Bronchial epithelial cell (primary cell): Measurements from ENCODE around the gene SLC24A3. TPM values are rescaled to one million over a fixed set of nuclear protein-coding genes. Genes with fewer than 3 reads are reported as not detected.
A peak's percentile ranks its signal among the peaks of the same experiment; 100 is the strongest.

ENCODE experiments used
- DNase-seq: peaks from one replicate; pipeline ENCODE4 v3.0.0-alpha.2; 2010; ENCODE audit warnings: low read depth
- FAIRE-seq: peaks from 2 replicates; lab custom pipeline; 2011; peaks lifted over from hg19 to GRCh38; lab: Jason Lieb, UNC
- H3K27me3 ChIP-seq: 2 replicates; pipeline ENCODE4 v1.5.1; 2011; ENCODE audit warnings: low read length; ENCODE audit not compliant: control insufficient read depth, insufficient read depth
- H3K36me3 ChIP-seq: 2 replicates; pipeline ENCODE4 v1.5.1; 2011; ENCODE audit warnings: low read length; ENCODE audit not compliant: control insufficient read depth, insufficient read depth
- H3K4me3 ChIP-seq: 2 replicates; pipeline ENCODE4 v1.5.1; 2011; ENCODE audit warnings: mild to moderate bottlenecking, low read depth, low read length, control low read depth
- CTCF ChIP-seq: IDR thresholded peaks from 2 replicates; pipeline ENCODE4 v1.5.1; 2011; ENCODE audit warnings: mild to moderate bottlenecking, moderate library complexity, low read length, control low read depth, inconsistent platforms; ENCODE audit not compliant: insufficient read depth, severe bottlenecking
- total RNA-seq: library from RNA; depleted of rRNA; stranded (reverse); fragments of >200 nt; gene quantifications from 2 replicates; pipeline ENCODE4 v1.2.1, GENCODE V29; 2014

Gene SLC24A3
- total RNA-seq, 1 donor from 2014 or later, result under 0.01 TPM

- TF ChIP-seq CTCF, result no peak
- Histone ChIP-seq H3K36me3 (no peaks in the 10 kb centered on the region), H3K27me3 (no peaks in the 10 kb centered on the region), H3K4me3 (no peak overlapping the region)
- FAIRE-seq, result no peak
- DNase-seq, result no peak
Observed at GRCh38 chr20:19433371-19434350, 221.2 kb downstream of the SLC24A3 start.

GRCh38 chr20:19435316-19435715 lies 222.9 kb downstream of the SLC24A3 start:
- FAIRE-seq (no peak), DNase-seq (no peak)
- Histone ChIP-seq H3K27me3 (no peaks in the 10 kb centered on the region), H3K4me3 (no peak overlapping the region), H3K36me3 (no peaks in the 10 kb centered on the region)
- TF ChIP-seq CTCF, result no peak

- H3K4me3 ChIP-seq, result no peak overlapping the region
- DNase-seq (peak; percentile 61), FAIRE-seq (no peak)
- H3K36me3 ChIP-seq, result no peaks in the 10 kb centered on the region
- TF ChIP-seq CTCF, result no peak
- no peaks in the 10 kb centered on the region for H3K27me3 ChIP-seq
Observed at GRCh38 chr20:19435821-19436220, 223.4 kb downstream of the SLC24A3 start.

GRCh38 chr20:19438488-19438887 lies 226.0 kb downstream of the SLC24A3 start:
- no peak for FAIRE-seq
- TF ChIP-seq CTCF, result no peak
- no peak for DNase-seq
- no peaks in the 10 kb centered on the region for H3K27me3 ChIP-seq
- no peaks in the 10 kb centered on the region for H3K36me3 ChIP-seq
- H3K4me3 ChIP-seq, result no peak overlapping the region

GRCh38 chr20:19440660-19441527 lies 228.5 kb downstream of the SLC24A3 start:
- FAIRE-seq, result no peak

More at GRCh38 chr20:19440660-19441527, 228.5 kb downstream of the SLC24A3 start:
- no peak for TF ChIP-seq CTCF
- H3K36me3 ChIP-seq, result no peaks in the 10 kb centered on the region
- no peak for DNase-seq
- H3K27me3 ChIP-seq, result no peaks in the 10 kb centered on the region
- no peak overlapping the region for H3K4me3 ChIP-seq
